Measurements from ENCODE around the gene ZNF205. TPM values are rescaled to one million over a fixed set of nuclear protein-coding genes. Genes with fewer than 3 reads are reported as not detected.
"Not testable (repeated sequence)": the region's sequence is repeated elsewhere in the genome, so short reads cannot be mapped to it uniquely, and the experiment has no call there.

The ZNF205 gene
- total RNA-seq, 1 experiment from 2014 or later = 17.4 TPM

GRCh38 chr16:3070608-3071111 is 41.7 kb upstream of the ZNF205 start:
- no peaks in the 10 kb centered on the region for H3K9me3 ChIP-seq (ENCODE audit: insufficient read depth, low read depth)
- ChIA-PET CTCF (no interaction called here), POLR2A (ENCODE audit: unreplicated experiment) (no interaction called here)
- intact Hi-C loops (cut with micrococcal nuclease; ENCODE audit: unreplicated experiment) = no loop called here
- H3K36me3 ChIP-seq (ENCODE audit: low read depth) = no peaks in the 10 kb centered on the region
- H3K9me2 ChIP-seq (ENCODE audit: insufficient read depth) = no peaks in the 10 kb centered on the region
- BruUV-seq (replicated peaks) = no TSS peak
- TF ChIP-seq EZH2 (IDR thresholded peaks at IDR 0.05; ENCODE audit: low read depth) (no peak), CTCF (conservative IDR thresholded peaks at IDR 0.05) (no peak)
- no peak overlapping the region for H3K4me3 ChIP-seq
- no peak overlapping the region for H3K27ac ChIP-seq
- H3F3A ChIP-seq (ENCODE audit: insufficient read depth, low read depth) = no peaks in the 10 kb centered on the region
- no peak overlapping the region for H3K4me2 ChIP-seq
- no peak overlapping the region for H2AFZ ChIP-seq
- H3K27me3 ChIP-seq (ENCODE audit: insufficient read depth, low read depth) = no peaks in the 10 kb centered on the region
- no peaks in the 10 kb centered on the region for H4K20me1 ChIP-seq (ENCODE audit: insufficient read depth)
- DNase-seq = no peak
- peaks cover 12% of the 10 kb centered on the region for H3K4me1 ChIP-seq (replicated peaks; ENCODE audit: insufficient read depth)
- H3K79me2 ChIP-seq (ENCODE audit: low read depth) = no peaks in the 10 kb centered on the region

- Histone ChIP-seq H2AFZ (no peak overlapping the region), H3K4me2 (no peak overlapping the region), H3K4me1 (replicated peaks; ENCODE audit: insufficient read depth) (peaks cover 12% of the 10 kb centered on the region), H3K27me3 (ENCODE audit: insufficient read depth, low read depth) (no peaks in the 10 kb centered on the region), H3K27ac (no peak overlapping the region), H3K4me3 (no peak overlapping the region), H3F3A (ENCODE audit: insufficient read depth, low read depth) (no peaks in the 10 kb centered on the region), H3K9me3 (ENCODE audit: insufficient read depth, low read depth) (no peaks in the 10 kb centered on the region), H3K79me2 (ENCODE audit: low read depth) (no peaks in the 10 kb centered on the region), H4K20me1 (ENCODE audit: insufficient read depth) (no peaks in the 10 kb centered on the region), H3K9me2 (ENCODE audit: insufficient read depth) (no peaks in the 10 kb centered on the region), H3K36me3 (ENCODE audit: low read depth) (no peaks in the 10 kb centered on the region)
- TF ChIP-seq CTCF (conservative IDR thresholded peaks at IDR 0.05) = no peak
- TF ChIP-seq EZH2 (IDR thresholded peaks at IDR 0.05; ENCODE audit: low read depth) = no peak
- no peak for DNase-seq
- intact Hi-C loops (cut with micrococcal nuclease; ENCODE audit: unreplicated experiment) = no loop called here
- POLR2A ChIA-PET (ENCODE audit: unreplicated experiment) = no interaction called here
- BruUV-seq (replicated peaks) = no TSS peak
- CTCF ChIA-PET = no interaction called here
Observed at GRCh38 chr16:3071655-3072054, 40.7 kb upstream of the ZNF205 start.

GRCh38 chr16:3072148-3072547 is 40.2 kb upstream of the ZNF205 start:
- H3K36me3 ChIP-seq (ENCODE audit: low read depth); intact Hi-C loops (cut with micrococcal nuclease; ENCODE audit: unreplicated experiment); H2AFZ ChIP-seq; POLR2A ChIA-PET (ENCODE audit: unreplicated experiment); CTCF ChIA-PET; H3K4me2 ChIP-seq; H3K27ac ChIP-seq; DNase-seq; H3K4me3 ChIP-seq; BruUV-seq (replicated peaks); H3K9me3 ChIP-seq (ENCODE audit: insufficient read depth, low read depth); H3K79me2 ChIP-seq (ENCODE audit: low read depth); H4K20me1 ChIP-seq (ENCODE audit: insufficient read depth); H3K27me3 ChIP-seq (ENCODE audit: insufficient read depth, low read depth); H3K9me2 ChIP-seq (ENCODE audit: insufficient read depth); H3F3A ChIP-seq (ENCODE audit: insufficient read depth, low read depth): not testable (repeated sequence)
- H3K4me1 ChIP-seq (replicated peaks; ENCODE audit: insufficient read depth) = peaks cover 12% of the 10 kb centered on the region

GRCh38 chr16:3072576-3073263 is 39.7 kb upstream of the ZNF205 start:
- CTCF ChIA-PET = not testable (repeated sequence)

More at GRCh38 chr16:3072576-3073263, 39.7 kb upstream of the ZNF205 start:
- H3F3A ChIP-seq (ENCODE audit: insufficient read depth, low read depth); H3K9me3 ChIP-seq (ENCODE audit: insufficient read depth, low read depth); H3K27ac ChIP-seq; H2AFZ ChIP-seq; H3K79me2 ChIP-seq (ENCODE audit: low read depth); H4K20me1 ChIP-seq (ENCODE audit: insufficient read depth); BruUV-seq (replicated peaks); H3K4me2 ChIP-seq; H3K4me3 ChIP-seq; H3K36me3 ChIP-seq (ENCODE audit: low read depth); H3K27me3 ChIP-seq (ENCODE audit: insufficient read depth, low read depth); intact Hi-C loops (cut with micrococcal nuclease; ENCODE audit: unreplicated experiment); H3K9me2 ChIP-seq (ENCODE audit: insufficient read depth); DNase-seq; POLR2A ChIA-PET (ENCODE audit: unreplicated experiment): not testable (repeated sequence)
- H3K4me1 ChIP-seq (replicated peaks; ENCODE audit: insufficient read depth) = peaks cover 12% of the 10 kb centered on the region
